K562 (cell line): ENCODE measurements around the gene ERMP1. TPM values are rescaled to one million over a fixed set of nuclear protein-coding genes. Genes with fewer than 3 reads are reported as not detected.

ENCODE experiments used
- ARNT ChIP-seq, 2 experiments: fragments of 450-650 bp; IDR thresholded peaks; 2 replicates each; pipeline ENCODE4 v1.6.1; 2016; ENCODE audit warnings: mild to moderate bottlenecking in 1 of 2
- ATF1 ChIP-seq, 2 experiments: fragments of 450-650 bp in 1 of 2; IDR thresholded peaks; 2 replicates each; pipeline ENCODE4 v1.6.1; 2016; ENCODE audit warnings: missing compliant biosample characterization in 1 of 2, missing genetic modification characterization in 1 of 2
- CTBP1 ChIP-seq: fragments of 450-650 bp; IDR thresholded peaks from 2 replicates; pipeline ENCODE4 v1.6.1; 2016; ENCODE audit warnings: borderline replicate concordance
- FOXJ3 ChIP-seq: sonication (generic); formaldehyde crosslinking; IDR thresholded peaks from 2 replicates; pipeline ENCODE4 v1.4.0; 2020; ENCODE audit warnings: mild to moderate bottlenecking, missing genetic modification reagents
- GABPB1 ChIP-seq: sonication (generic); formaldehyde crosslinking; IDR thresholded peaks from 2 replicates; pipeline ENCODE4 v1.8.0; 2022; ENCODE audit warnings: mild to moderate bottlenecking, missing genetic modification reagents
- MCM2 ChIP-seq: fragments of 450-650 bp; IDR thresholded peaks from 2 replicates; pipeline ENCODE4 v1.6.1; 2017; ENCODE audit warnings: low read depth, mild to moderate bottlenecking
- NFIC ChIP-seq: fragments of 450-650 bp; IDR thresholded peaks from 2 replicates; pipeline ENCODE4 v1.6.1; 2017; ENCODE audit warnings: mild to moderate bottlenecking, inconsistent platforms
- POLR2G ChIP-seq: fragments of 200-400 bp; formaldehyde crosslinking; IDR thresholded peaks from 2 replicates; pipeline ENCODE4 v1.6.1; 2017; ENCODE audit warnings: low read depth, mild to moderate bottlenecking, antibody characterized with exemption, low read length, moderate library complexity
- PTBP1 ChIP-seq: fragments of 200-400 bp; formaldehyde crosslinking; IDR thresholded peaks from 2 replicates; pipeline ENCODE4 v1.6.1; 2017; ENCODE audit warnings: low read depth, low read length
- RAD21 ChIP-seq, 2 experiments: fragments of 250-450 bp in 1 of 2; fragments of 450-650 bp in 1 of 2; sonication (Bioruptor Pico) in 1 of 2; formaldehyde crosslinking in 1 of 2; IDR thresholded peaks in 1 of 2; conservative IDR thresholded peaks in 1 of 2; 2 replicates each; pipeline versions ENCODE4 v1.4.0 to v1.8.0; 2020 to 2022; ENCODE audit warnings: mild to moderate bottlenecking in 2 of 2, moderate library complexity in 1 of 2
- SIN3B ChIP-seq: fragments of 450-650 bp; IDR thresholded peaks from 2 replicates; pipeline ENCODE4 v1.6.1; 2017; ENCODE audit warnings: low read depth, mild to moderate bottlenecking, moderate library complexity
- SMC3 ChIP-seq: conservative IDR thresholded peaks from 2 replicates; pipeline ENCODE4 v1.6.1; 2011; ENCODE audit warnings: low read depth, low read length, improper control_type of control experiment; ENCODE audit not compliant: insufficient read depth
- TBP ChIP-seq: optimal IDR thresholded peaks from 2 replicates; pipeline ENCODE3; 2011; ENCODE audit warnings: low read depth, low read length, improper control_type of control experiment
- YY1 ChIP-seq, 3 experiments: IDR thresholded peaks; 2 replicates each; pipeline ENCODE4 v1.6.1; 2011; ENCODE audit warnings: low read length in 2 of 3, mild to moderate bottlenecking in 2 of 3, moderate library complexity in 2 of 3, borderline replicate concordance in 1 of 3, control low read depth in 1 of 3, low read depth in 1 of 3; ENCODE audit not compliant: insufficient read depth in 3 of 3, insufficient replicate concordance in 2 of 3, control insufficient read depth in 1 of 3, insufficient read length in 1 of 3; ENCODE audit errors: extremely low read depth in 1 of 3
- ZEB2 ChIP-seq: fragments of 450-650 bp; IDR thresholded peaks from 2 replicates; pipeline ENCODE4 v1.6.1; 2016
- ZNF232 ChIP-seq: sonication (generic); formaldehyde crosslinking; IDR thresholded peaks from 2 replicates; pipeline ENCODE4 v1.8.0; 2022; ENCODE audit warnings: mild to moderate bottlenecking, missing genetic modification reagents
- ZNF408 ChIP-seq: fragments of 250-450 bp; sonication (Bioruptor Pico); IDR thresholded peaks from 2 replicates; pipeline ENCODE4 v1.4.0; 2020; ENCODE audit warnings: low read depth, mild to moderate bottlenecking, moderate library complexity
- ZNF436 ChIP-seq: fragments of 250-450, 450-650 bp; sonication (Bioruptor Pico); formaldehyde crosslinking; IDR thresholded peaks from 2 replicates; pipeline ENCODE4 v1.7.0; 2020; ENCODE audit warnings: mild to moderate bottlenecking
- polyA plus RNA-seq, 8 experiments: library from polyadenylated mRNA; depleted of rRNA in 4 of 8; stranded (reverse) in 5 of 8; unstranded in 3 of 8; fragments of >200 nt; fragmentation: Nextera tagmentation in 2 of 8; fragmentation: Illumina TruSeq in 1 of 8; extraction: Ambion mirVana in 2 of 8; extraction: Trizol in 1 of 8; gene quantifications; 2 replicates each; pipeline versions ENCODE4 v1.2.1 to v1.2.3, GENCODE V29; 2011 to 2014; ENCODE audit warnings: inconsistent platforms in 1 of 8, missing spikeins in 1 of 8
- total RNA-seq, 7 experiments: library from RNA; depleted of rRNA in 6 of 7; stranded (reverse); fragments of >200 nt in 6 of 7; fragmentation: Illumina TruSeq in 2 of 7; extraction: Trizol in 2 of 7; gene quantifications; 2 replicates each; pipeline versions ENCODE4 v1.2.1 to v1.2.3, GENCODE V29; 2011 to 2021; ENCODE audit warnings: low replicate concordance in 1 of 7
- TF ChIP-seq, protein P1 (sequence below): fragments of 250-450 bp; sonication (Bioruptor Pico); IDR thresholded peaks from 2 replicates; pipeline ENCODE4 v1.9.0; 2021; ENCODE audit warnings: mild to moderate bottlenecking
- TF ChIP-seq, protein P2 (sequence below): sonication (generic); formaldehyde crosslinking; IDR thresholded peaks from 2 replicates; pipeline ENCODE4 v1.5.0; 2020; ENCODE audit warnings: missing genetic modification reagents
- TF ChIP-seq, protein P3 (sequence below): fragments of 250-450 bp; sonication (Bioruptor Pico); IDR thresholded peaks from 2 replicates; pipeline ENCODE4 v1.4.0; 2020; ENCODE audit warnings: mild to moderate bottlenecking
- TF ChIP-seq, protein P4 (sequence below): fragments of 450-650 bp; IDR thresholded peaks from 2 replicates; pipeline ENCODE4 v1.6.1; 2016; ENCODE audit warnings: borderline replicate concordance

The ERMP1 gene
- total and polyA plus RNA-seq, 9 of the 15 experiments (the other 6 are each of a cell fraction or from before 2014, with no cell fraction given), result 2.5 to 26.3 (median 12.6) TPM

DNA sequence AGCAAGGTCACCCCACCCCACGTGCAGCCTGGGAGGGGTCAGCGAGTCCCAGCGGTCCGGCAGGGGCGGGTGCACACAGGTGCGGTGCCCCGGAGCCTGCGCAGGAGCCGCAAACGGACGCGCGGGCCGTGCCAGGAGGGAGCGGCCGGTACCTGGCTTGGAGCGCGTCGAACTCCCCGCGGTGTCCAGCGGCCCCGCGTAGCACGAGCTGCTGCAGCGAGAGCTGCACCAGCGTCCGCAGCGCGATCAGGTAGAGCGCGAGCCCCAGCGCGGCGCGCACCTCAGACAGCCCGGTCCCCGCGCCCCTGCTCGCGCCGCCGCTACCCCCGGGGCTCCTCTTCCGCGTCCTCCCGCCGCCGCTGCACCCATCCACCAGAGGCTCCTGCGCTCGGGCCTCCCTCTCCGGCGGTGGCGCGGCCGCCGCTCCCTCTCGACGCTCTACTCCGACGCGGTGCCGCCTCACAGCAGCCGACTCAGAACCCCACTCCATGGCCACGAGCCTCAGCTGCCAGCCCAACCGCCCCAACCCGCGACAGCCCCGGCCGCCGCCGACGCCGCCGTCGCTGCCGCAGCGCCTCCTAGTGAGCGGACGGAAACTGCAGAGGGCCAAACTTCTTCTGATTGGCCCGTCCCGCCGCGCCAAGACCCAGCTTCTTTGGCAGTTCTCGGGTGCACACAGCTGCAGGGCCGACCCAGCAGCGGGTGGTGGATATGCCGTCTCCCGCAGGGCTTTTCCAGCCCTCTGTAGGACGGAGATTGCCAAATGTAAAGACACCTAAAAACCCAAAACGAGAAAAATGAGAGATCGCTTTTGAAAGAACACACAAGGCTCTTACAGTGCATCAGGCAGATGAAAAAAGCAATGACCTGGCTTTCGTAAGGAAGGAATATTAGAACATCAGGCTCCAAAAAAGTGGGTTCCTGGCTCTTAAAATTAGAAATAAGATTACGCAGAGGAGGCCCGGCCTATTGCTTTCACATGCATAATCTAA, at the start of gene ERMP1 (continued):
- TF ChIP-seq, protein P1, sequence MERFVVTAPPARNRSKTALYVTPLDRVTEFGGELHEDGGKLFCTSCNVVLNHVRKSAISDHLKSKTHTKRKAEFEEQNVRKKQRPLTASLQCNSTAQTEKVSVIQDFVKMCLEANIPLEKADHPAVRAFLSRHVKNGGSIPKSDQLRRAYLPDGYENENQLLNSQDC, result peak; percentile 94; the same call in 1 of the 2 replicates
- TF ChIP-seq CTBP1 (peak; percentile 79), ARNT (IDR thresholded peaks at IDR 0.05) (no peak), RAD21 (CRISPR knock-in tag; conservative IDR thresholded peaks at IDR 0.05 in 1 of 2, IDR thresholded peaks at IDR 0.05 in 1 of 2) (peak; percentile 44 to 49), FOXJ3 (CRISPR knock-in tag) (no peak), ATF1 (CRISPR knock-in tag; IDR thresholded peaks at IDR 0.05) (no peak), ATF1 (tag; IDR thresholded peaks at IDR 0.05) (0 out of 2 replicates have a peak, but pooled peaks have one; percentile 34), SIN3B (no peak), PTBP1 (0 out of 2 replicates have a peak, but pooled peaks have one; percentile 17), ZNF408 (CRISPR knock-in tag) (no peak), SMC3 (0 out of 2 replicates have a peak, but pooled peaks have one; percentile 29), ZNF436 (CRISPR knock-in tag) (no peak), TBP (peak; percentile 51), MCM2 (no peak), ZNF232 (no peak), POLR2G (peak; percentile 90), GABPB1 (CRISPR knock-in tag) (peak; percentile 54), ZEB2 (peak; percentile 38; the same call in 1 of the 2 replicates), NFIC (peak; percentile 43; the same call in 1 of the 2 replicates), YY1 (IDR thresholded peaks at IDR 0.05; ENCODE audit: borderline replicate concordance in 1 of 3, control insufficient read depth in 1 of 3, extremely low read depth in 1 of 3, insufficient read depth in 3 of 3, insufficient read length in 1 of 3, insufficient replicate concordance in 2 of 3, low read depth in 1 of 3, low read length in 2 of 3) (peak in 2 of 3 experiments; percentile 61 to 63)
- TF ChIP-seq, protein P2, sequence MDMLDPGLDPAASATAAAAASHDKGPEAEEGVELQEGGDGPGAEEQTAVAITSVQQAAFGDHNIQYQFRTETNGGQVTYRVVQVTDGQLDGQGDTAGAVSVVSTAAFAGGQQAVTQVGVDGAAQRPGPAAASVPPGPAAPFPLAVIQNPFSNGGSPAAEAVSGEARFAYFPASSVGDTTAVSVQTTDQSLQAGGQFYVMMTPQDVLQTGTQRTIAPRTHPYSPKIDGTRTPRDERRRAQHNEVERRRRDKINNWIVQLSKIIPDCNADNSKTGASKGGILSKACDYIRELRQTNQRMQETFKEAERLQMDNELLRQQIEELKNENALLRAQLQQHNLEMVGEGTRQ (CRISPR knock-in tag), result no peak
- TF ChIP-seq, protein P3, sequence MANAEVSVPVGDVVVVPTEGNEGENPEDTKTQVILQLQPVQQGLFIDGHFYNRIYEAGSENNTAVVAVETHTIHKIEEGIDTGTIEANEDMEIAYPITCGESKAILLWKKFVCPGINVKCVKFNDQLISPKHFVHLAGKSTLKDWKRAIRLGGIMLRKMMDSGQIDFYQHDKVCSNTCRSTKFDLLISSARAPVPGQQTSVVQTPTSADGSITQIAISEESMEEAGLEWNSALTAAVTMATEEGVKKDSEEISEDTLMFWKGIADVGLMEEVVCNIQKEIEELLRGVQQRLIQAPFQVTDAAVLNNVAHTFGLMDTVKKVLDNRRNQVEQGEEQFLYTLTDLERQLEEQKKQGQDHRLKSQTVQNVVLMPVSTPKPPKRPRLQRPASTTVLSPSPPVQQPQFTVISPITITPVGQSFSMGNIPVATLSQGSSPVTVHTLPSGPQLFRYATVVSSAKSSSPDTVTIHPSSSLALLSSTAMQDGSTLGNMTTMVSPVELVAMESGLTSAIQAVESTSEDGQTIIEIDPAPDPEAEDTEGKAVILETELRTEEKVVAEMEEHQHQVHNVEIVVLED (CRISPR knock-in tag), result no peak
- TF ChIP-seq, protein P4, sequence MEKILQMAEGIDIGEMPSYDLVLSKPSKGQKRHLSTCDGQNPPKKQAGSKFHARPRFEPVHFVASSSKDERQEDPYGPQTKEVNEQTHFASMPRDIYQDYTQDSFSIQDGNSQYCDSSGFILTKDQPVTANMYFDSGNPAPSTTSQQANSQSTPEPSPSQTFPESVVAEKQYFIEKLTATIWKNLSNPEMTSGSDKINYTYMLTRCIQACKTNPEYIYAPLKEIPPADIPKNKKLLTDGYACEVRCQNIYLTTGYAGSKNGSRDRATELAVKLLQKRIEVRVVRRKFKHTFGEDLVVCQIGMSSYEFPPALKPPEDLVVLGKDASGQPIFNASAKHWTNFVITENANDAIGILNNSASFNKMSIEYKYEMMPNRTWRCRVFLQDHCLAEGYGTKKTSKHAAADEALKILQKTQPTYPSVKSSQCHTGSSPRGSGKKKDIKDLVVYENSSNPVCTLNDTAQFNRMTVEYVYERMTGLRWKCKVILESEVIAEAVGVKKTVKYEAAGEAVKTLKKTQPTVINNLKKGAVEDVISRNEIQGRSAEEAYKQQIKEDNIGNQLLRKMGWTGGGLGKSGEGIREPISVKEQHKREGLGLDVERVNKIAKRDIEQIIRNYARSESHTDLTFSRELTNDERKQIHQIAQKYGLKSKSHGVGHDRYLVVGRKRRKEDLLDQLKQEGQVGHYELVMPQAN, result no peak
